ENCODE results near the gene ADRA2C. TPM values are rescaled to one million over a fixed set of nuclear protein-coding genes. Genes with fewer than 3 reads are reported as not detected.
A peak's percentile ranks its signal among the peaks of the same experiment; 100 is the strongest.

Gene ADRA2C
- total and polyA plus RNA-seq, 9 of the 15 experiments (the other 6 are each of a cell fraction or from before 2014, with no cell fraction given) = 0.06 to 0.58 (median 0.14) TPM; not detected in 2

- Histone ChIP-seq H2AFZ (ENCODE audit: low read depth, low read length) (no peak overlapping the region), H3K79me2 (ENCODE audit: control insufficient read depth, insufficient read depth, low read length) (no peaks in the 10 kb centered on the region), H3K4me1 (replicated peaks in 1 of 2; ENCODE audit: control insufficient read depth in 2 of 2, insufficient read depth in 2 of 2, low read length in 2 of 2) (no peaks in the 10 kb centered on the region), H3K27ac (ENCODE audit: extremely low read depth, low read depth, low read length) (no peak overlapping the region), H3K27me3 (ENCODE audit: control insufficient read depth in 2 of 2, insufficient read depth in 2 of 2, low read length in 2 of 2) (peaks cover 0 to 13% of the 10 kb centered on the region in 2 experiments; a peak in 2 of 5 replicates), H3K4me3 (no peak overlapping the region), H3K36me3 (ENCODE audit: control insufficient read depth, insufficient read depth, low read length) (no peaks in the 10 kb centered on the region), H3K9ac (ENCODE audit: insufficient read depth in 1 of 2, low read depth in 2 of 2, low read length in 2 of 2) (no peak overlapping the region), H4K20me1 (replicated peaks; ENCODE audit: control insufficient read depth, insufficient read depth, low read length) (0 out of 2 replicates have a peak, but pooled peaks cover 11% of the 10 kb centered on the region), H3K9me3 (replicated peaks; ENCODE audit: control insufficient read depth, insufficient read depth, low read depth, low read length) (no peaks in the 10 kb centered on the region), H3K4me2 (ENCODE audit: insufficient read depth, low read length) (no peak overlapping the region), H3K9me1 (ENCODE audit: control insufficient read depth, insufficient read depth, low read length) (peaks cover 2% of the 10 kb centered on the region)
- FAIRE-seq = no peak
- peak; percentile 76 for ATAC-seq
- POLR2A ChIA-PET = no interaction called here
- intact Hi-C loops (cut with micrococcal nuclease) = no loop called here
- DNase-seq (ENCODE audit: extremely low read depth in 1 of 4, low spot score in 3 of 4) = peak; percentile 23 to 34 (median 32)
- CTCF ChIA-PET (ENCODE audit: low intra/inter-chr PET ratio) = no interaction called here
- BruUV-seq (replicated peaks) = no TSS peak
- 0% methylated on average over 3 of the region's 3 CpGs for WGBS (ENCODE audit: insufficient coverage, low coverage, missing lambda C conversion rate)
- in situ Hi-C loops (cut with MboI) = no loop called here
- TF ChIP-seq CUX1 (CRISPR knock-in tag; IDR thresholded peaks at IDR 0.05) (no peak), FIP1L1 (IDR thresholded peaks at IDR 0.05; ENCODE audit: low read depth, low read length, poor library complexity, severe bottlenecking) (no peak), HDAC3 (IDR thresholded peaks at IDR 0.05; ENCODE audit: borderline replicate concordance, partially characterized antibody) (no peak), CBX8 (IDR thresholded peaks at IDR 0.05; ENCODE audit: borderline replicate concordance, extremely low read depth, low read depth, low read length, poor library complexity, severe bottlenecking) (no peak), TEAD1 (CRISPR knock-in tag; IDR thresholded peaks at IDR 0.05) (no peak)
- TF ChIP-seq, protein P1, sequence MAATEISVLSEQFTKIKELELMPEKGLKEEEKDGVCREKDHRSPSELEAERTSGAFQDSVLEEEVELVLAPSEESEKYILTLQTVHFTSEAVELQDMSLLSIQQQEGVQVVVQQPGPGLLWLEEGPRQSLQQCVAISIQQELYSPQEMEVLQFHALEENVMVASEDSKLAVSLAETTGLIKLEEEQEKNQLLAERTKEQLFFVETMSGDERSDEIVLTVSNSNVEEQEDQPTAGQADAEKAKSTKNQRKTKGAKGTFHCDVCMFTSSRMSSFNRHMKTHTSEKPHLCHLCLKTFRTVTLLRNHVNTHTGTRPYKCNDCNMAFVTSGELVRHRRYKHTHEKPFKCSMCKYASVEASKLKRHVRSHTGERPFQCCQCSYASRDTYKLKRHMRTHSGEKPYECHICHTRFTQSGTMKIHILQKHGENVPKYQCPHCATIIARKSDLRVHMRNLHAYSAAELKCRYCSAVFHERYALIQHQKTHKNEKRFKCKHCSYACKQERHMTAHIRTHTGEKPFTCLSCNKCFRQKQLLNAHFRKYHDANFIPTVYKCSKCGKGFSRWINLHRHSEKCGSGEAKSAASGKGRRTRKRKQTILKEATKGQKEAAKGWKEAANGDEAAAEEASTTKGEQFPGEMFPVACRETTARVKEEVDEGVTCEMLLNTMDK (IDR thresholded peaks at IDR 0.05; ENCODE audit: borderline replicate concordance, insufficient read depth, low read depth, low read length, poor library complexity, severe bottlenecking) = peak; percentile 19
- TF ChIP-seq, protein P2, sequence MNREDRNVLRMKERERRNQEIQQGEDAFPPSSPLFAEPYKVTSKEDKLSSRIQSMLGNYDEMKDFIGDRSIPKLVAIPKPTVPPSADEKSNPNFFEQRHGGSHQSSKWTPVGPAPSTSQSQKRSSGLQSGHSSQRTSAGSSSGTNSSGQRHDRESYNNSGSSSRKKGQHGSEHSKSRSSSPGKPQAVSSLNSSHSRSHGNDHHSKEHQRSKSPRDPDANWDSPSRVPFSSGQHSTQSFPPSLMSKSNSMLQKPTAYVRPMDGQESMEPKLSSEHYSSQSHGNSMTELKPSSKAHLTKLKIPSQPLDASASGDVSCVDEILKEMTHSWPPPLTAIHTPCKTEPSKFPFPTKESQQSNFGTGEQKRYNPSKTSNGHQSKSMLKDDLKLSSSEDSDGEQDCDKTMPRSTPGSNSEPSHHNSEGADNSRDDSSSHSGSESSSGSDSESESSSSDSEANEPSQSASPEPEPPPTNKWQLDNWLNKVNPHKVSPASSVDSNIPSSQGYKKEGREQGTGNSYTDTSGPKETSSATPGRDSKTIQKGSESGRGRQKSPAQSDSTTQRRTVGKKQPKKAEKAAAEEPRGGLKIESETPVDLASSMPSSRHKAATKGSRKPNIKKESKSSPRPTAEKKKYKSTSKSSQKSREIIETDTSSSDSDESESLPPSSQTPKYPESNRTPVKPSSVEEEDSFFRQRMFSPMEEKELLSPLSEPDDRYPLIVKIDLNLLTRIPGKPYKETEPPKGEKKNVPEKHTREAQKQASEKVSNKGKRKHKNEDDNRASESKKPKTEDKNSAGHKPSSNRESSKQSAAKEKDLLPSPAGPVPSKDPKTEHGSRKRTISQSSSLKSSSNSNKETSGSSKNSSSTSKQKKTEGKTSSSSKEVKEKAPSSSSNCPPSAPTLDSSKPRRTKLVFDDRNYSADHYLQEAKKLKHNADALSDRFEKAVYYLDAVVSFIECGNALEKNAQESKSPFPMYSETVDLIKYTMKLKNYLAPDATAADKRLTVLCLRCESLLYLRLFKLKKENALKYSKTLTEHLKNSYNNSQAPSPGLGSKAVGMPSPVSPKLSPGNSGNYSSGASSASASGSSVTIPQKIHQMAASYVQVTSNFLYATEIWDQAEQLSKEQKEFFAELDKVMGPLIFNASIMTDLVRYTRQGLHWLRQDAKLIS (CRISPR knock-in tag; IDR thresholded peaks at IDR 0.05) = no peak
Observed at GRCh38 chr4:3792813-3793212, 26.6 kb downstream of the ADRA2C start.

All from K562 (cell line).